HepG2 (cell line): ENCODE measurements around the gene STK11. TPM values are rescaled to one million over a fixed set of nuclear protein-coding genes. Genes with fewer than 3 reads are reported as not detected.

Source experiments
- FUBP1 ChIP-seq: sonication (generic); formaldehyde crosslinking; IDR thresholded peaks from 2 replicates; pipeline ENCODE4 v1.5.1; 2020; ENCODE audit warnings: missing genetic modification reagents, mild to moderate bottlenecking, borderline replicate concordance
- HINFP ChIP-seq: sonication (generic); formaldehyde crosslinking; IDR thresholded peaks from 2 replicates; pipeline ENCODE4 v1.4.0; 2020; ENCODE audit warnings: low read depth, mild to moderate bottlenecking, missing genetic modification reagents
- IRF2 ChIP-seq: IDR thresholded peaks from 2 replicates; pipeline ENCODE4 v1.6.1; 2018; ENCODE audit warnings: missing genetic modification reagents, missing compliant biosample characterization
- MYC ChIP-seq: sonication (generic); formaldehyde crosslinking; IDR thresholded peaks from 2 replicates; pipeline ENCODE4 v1.9.0; 2021; ENCODE audit warnings: missing genetic modification reagents, borderline replicate concordance
- PAXIP1 ChIP-seq: sonication (generic); formaldehyde crosslinking; conservative IDR thresholded peaks from 2 replicates; pipeline ENCODE4 v1.4.0; 2020; ENCODE audit warnings: mild to moderate bottlenecking, missing genetic modification reagents, moderate library complexity
- RERE ChIP-seq: IDR thresholded peaks from 2 replicates; pipeline ENCODE4 v1.6.1; 2016; ENCODE audit warnings: low read depth, missing genetic modification reagents, missing compliant biosample characterization
- RNF2 ChIP-seq: fragments of 450-650 bp; conservative IDR thresholded peaks from 2 replicates; pipeline ENCODE4 v1.6.1; 2016; ENCODE audit warnings: low read depth
- YY1 ChIP-seq: IDR thresholded peaks from 2 replicates; pipeline ENCODE4 v1.6.1; 2011; ENCODE audit warnings: low read length, low read depth, moderate library complexity, mild to moderate bottlenecking; ENCODE audit not compliant: insufficient read depth, insufficient replicate concordance
- ZNF687 ChIP-seq: sonication (generic); formaldehyde crosslinking; IDR thresholded peaks from 2 replicates; pipeline ENCODE4 v1.5.1; 2020; ENCODE audit warnings: mild to moderate bottlenecking, missing genetic modification reagents, moderate library complexity
- polyA plus RNA-seq, 8 experiments: library from polyadenylated mRNA; depleted of rRNA in 3 of 8; stranded (reverse) in 7 of 8; unstranded in 1 of 8; fragments of >200 nt; fragmentation: Illumina TruSeq in 4 of 8; extraction: Trizol in 4 of 8; gene quantifications; 2 replicates each; pipeline versions ENCODE4 v1.2.1 to v1.2.3, GENCODE V29; 2011 to 2016; ENCODE audit warnings: low read depth in 4 of 8, missing spikeins in 1 of 8, mixed read lengths in 1 of 8; ENCODE audit not compliant: insufficient read depth in 1 of 8
- total RNA-seq, 5 experiments: library from RNA; depleted of rRNA; stranded (reverse); fragments of >200 nt; fragmentation: Illumina TruSeq; extraction: Trizol; gene quantifications; 2 replicates each; pipeline ENCODE4 v1.2.3, GENCODE V29; 2016; ENCODE audit warnings: low read depth in 1 of 5

STK11 gene
- total and polyA plus RNA-seq, 2 of the 13 experiments (the other 11 are each of a cell fraction or from before 2014, with no cell fraction given), result 27.5 to 43.6 TPM

GRCh38 chr19:1244693-1245451 is 39.3 kb downstream of the STK11 start (continued):
- TF ChIP-seq RERE (CRISPR knock-in tag), result no peak
- TF ChIP-seq IRF2 (CRISPR knock-in tag), result peak; percentile 83
- peak; percentile 83; the same call in 1 of the 2 replicates for TF ChIP-seq HINFP (CRISPR knock-in tag)
- peak; percentile 91 for TF ChIP-seq ZNF687 (CRISPR knock-in tag)
- TF ChIP-seq FUBP1 (CRISPR knock-in tag), result no peak
- peak; percentile 25 for TF ChIP-seq YY1
- TF ChIP-seq MYC, result peak; percentile 81; the same call in 1 of the 2 replicates
- peak; percentile 99 for TF ChIP-seq PAXIP1 (CRISPR knock-in tag)
- no peak for TF ChIP-seq RNF2
